HepG2 (cell line): ENCODE data around the gene UBFD1. TPM values are rescaled to one million over a fixed set of nuclear protein-coding genes. Genes with fewer than 3 reads are reported as not detected.

Experiments
- ARNTL ChIP-seq: sonication (generic); formaldehyde crosslinking; IDR thresholded peaks from 2 replicates; pipeline ENCODE4 v1.4.0; 2020; ENCODE audit warnings: mild to moderate bottlenecking, missing genetic modification reagents
- FOXO1 ChIP-seq: sonication (generic); formaldehyde crosslinking; IDR thresholded peaks from 2 replicates; pipeline ENCODE4 v1.4.0; 2020; ENCODE audit warnings: missing genetic modification reagents
- GATAD1 ChIP-seq: IDR thresholded peaks from 2 replicates; pipeline ENCODE4 v1.6.1; 2016; ENCODE audit warnings: missing genetic modification reagents, missing compliant biosample characterization
- HDAC2 ChIP-seq: sonication (generic); formaldehyde crosslinking; IDR thresholded peaks from 2 replicates; pipeline ENCODE4 v1.4.0; 2020; ENCODE audit warnings: missing genetic modification reagents
- HIVEP1 ChIP-seq: sonication (generic); formaldehyde crosslinking; IDR thresholded peaks from 2 replicates; pipeline ENCODE4 v1.4.0; 2020; ENCODE audit warnings: mild to moderate bottlenecking, missing genetic modification reagents
- HOXA5 ChIP-seq: sonication (generic); formaldehyde crosslinking; IDR thresholded peaks from 2 replicates; pipeline ENCODE4 v1.4.0; 2020; ENCODE audit warnings: missing genetic modification reagents
- HOXD1 ChIP-seq: sonication (generic); formaldehyde crosslinking; IDR thresholded peaks from 2 replicates; pipeline ENCODE4 v1.5.0; 2020; ENCODE audit warnings: missing genetic modification reagents
- ISX ChIP-seq: sonication (generic); formaldehyde crosslinking; conservative IDR thresholded peaks from 2 replicates; pipeline ENCODE4 v1.5.0; 2020; ENCODE audit warnings: missing genetic modification reagents
- JUN ChIP-seq: sonication (generic); formaldehyde crosslinking; IDR thresholded peaks from 2 replicates; pipeline ENCODE4 v1.4.0; 2020; ENCODE audit warnings: mild to moderate bottlenecking, missing genetic modification reagents
- KLF15 ChIP-seq: sonication (generic); formaldehyde crosslinking; IDR thresholded peaks from 2 replicates; pipeline ENCODE4 v1.8.1; 2023; ENCODE audit warnings: borderline replicate concordance, mild to moderate bottlenecking, inconsistent platforms, missing genetic modification reagents, mixed read lengths
- MAFK ChIP-seq, 2 experiments: IDR thresholded peaks in 1 of 2; conservative IDR thresholded peaks in 1 of 2; 2 replicates each; pipeline ENCODE4 v1.6.1; 2011; ENCODE audit warnings: improper control_type of control experiment in 2 of 2, low read length in 2 of 2
- PHF5A ChIP-seq: IDR thresholded peaks from one replicate; pipeline ENCODE4 v1.6.1; 2018; ENCODE audit warnings: low read depth, missing genetic modification reagents; ENCODE audit not compliant: unreplicated experiment
- REL ChIP-seq: sonication (generic); formaldehyde crosslinking; conservative IDR thresholded peaks from 2 replicates; pipeline ENCODE4 v1.8.0; 2022; ENCODE audit warnings: mild to moderate bottlenecking, missing genetic modification reagents, moderate library complexity
- SMAD1 ChIP-seq: sonication (generic); formaldehyde crosslinking; IDR thresholded peaks from 2 replicates; pipeline ENCODE4 v1.4.0; 2020; ENCODE audit warnings: missing genetic modification reagents, low read depth, mild to moderate bottlenecking, borderline replicate concordance
- TBL1XR1 ChIP-seq: fragments of 150-350 bp; IDR thresholded peaks from 2 replicates; pipeline ENCODE4 v1.6.1; 2014; ENCODE audit warnings: borderline replicate concordance, low read length; ENCODE audit not compliant: partially characterized antibody
- U2AF2 ChIP-seq: fragments of 200-400 bp; formaldehyde crosslinking; IDR thresholded peaks from 2 replicates; pipeline ENCODE4 v1.6.1; 2017; ENCODE audit warnings: low read depth, mild to moderate bottlenecking, low read length
- WIZ ChIP-seq: sonication (generic); formaldehyde crosslinking; IDR thresholded peaks from 2 replicates; pipeline ENCODE4 v1.5.1; 2020; ENCODE audit warnings: mild to moderate bottlenecking, missing genetic modification reagents
- YEATS2 ChIP-seq: sonication (generic); formaldehyde crosslinking; IDR thresholded peaks from 2 replicates; pipeline ENCODE4 v1.4.0; 2020; ENCODE audit warnings: missing genetic modification reagents, borderline replicate concordance
- ZBTB38 ChIP-seq: sonication (generic); formaldehyde crosslinking; IDR thresholded peaks from 2 replicates; pipeline ENCODE4 v1.5.1; 2020; ENCODE audit warnings: mild to moderate bottlenecking, missing genetic modification reagents
- ZFP37 ChIP-seq: sonication (generic); formaldehyde crosslinking; IDR thresholded peaks from 2 replicates; pipeline ENCODE4 v1.4.0; 2020; ENCODE audit warnings: missing genetic modification reagents, borderline replicate concordance
- ZNF280D ChIP-seq: sonication (generic); formaldehyde crosslinking; IDR thresholded peaks from 2 replicates; pipeline ENCODE4 v1.5.1; 2020; ENCODE audit warnings: mild to moderate bottlenecking, missing genetic modification reagents
- ZNF432 ChIP-seq: sonication (generic); formaldehyde crosslinking; IDR thresholded peaks from 2 replicates; pipeline ENCODE4 v1.5.0; 2020; ENCODE audit warnings: missing genetic modification reagents, mild to moderate bottlenecking, borderline replicate concordance
- ZSCAN21 ChIP-seq: sonication (generic); formaldehyde crosslinking; IDR thresholded peaks from 2 replicates; pipeline ENCODE4 v1.8.0; 2022; ENCODE audit warnings: mild to moderate bottlenecking, missing genetic modification reagents, moderate library complexity, borderline replicate concordance
- polyA plus RNA-seq, 8 experiments: library from polyadenylated mRNA; depleted of rRNA in 3 of 8; stranded (reverse) in 7 of 8; unstranded in 1 of 8; fragments of >200 nt; fragmentation: Illumina TruSeq in 4 of 8; extraction: Trizol in 4 of 8; gene quantifications; 2 replicates each; pipeline versions ENCODE4 v1.2.1 to v1.2.3, GENCODE V29; 2011 to 2016; ENCODE audit warnings: low read depth in 4 of 8, missing spikeins in 1 of 8, mixed read lengths in 1 of 8; ENCODE audit not compliant: insufficient read depth in 1 of 8
- total RNA-seq, 5 experiments: library from RNA; depleted of rRNA; stranded (reverse); fragments of >200 nt; fragmentation: Illumina TruSeq; extraction: Trizol; gene quantifications; 2 replicates each; pipeline ENCODE4 v1.2.3, GENCODE V29; 2016; ENCODE audit warnings: low read depth in 1 of 5
- TF ChIP-seq, protein P1 (sequence below): sonication (generic); formaldehyde crosslinking; IDR thresholded peaks from 2 replicates; pipeline ENCODE4 v1.4.0; 2020; ENCODE audit warnings: missing genetic modification reagents
- TF ChIP-seq, protein P2 (sequence below): sonication (generic); formaldehyde crosslinking; IDR thresholded peaks from 2 replicates; pipeline ENCODE4 v1.5.0; 2020; ENCODE audit warnings: missing genetic modification reagents

UBFD1 gene
- total and polyA plus RNA-seq, 2 of the 13 experiments (the other 11 are each of a cell fraction or from before 2014, with no cell fraction given) = 100 to 111 TPM

DNA sequence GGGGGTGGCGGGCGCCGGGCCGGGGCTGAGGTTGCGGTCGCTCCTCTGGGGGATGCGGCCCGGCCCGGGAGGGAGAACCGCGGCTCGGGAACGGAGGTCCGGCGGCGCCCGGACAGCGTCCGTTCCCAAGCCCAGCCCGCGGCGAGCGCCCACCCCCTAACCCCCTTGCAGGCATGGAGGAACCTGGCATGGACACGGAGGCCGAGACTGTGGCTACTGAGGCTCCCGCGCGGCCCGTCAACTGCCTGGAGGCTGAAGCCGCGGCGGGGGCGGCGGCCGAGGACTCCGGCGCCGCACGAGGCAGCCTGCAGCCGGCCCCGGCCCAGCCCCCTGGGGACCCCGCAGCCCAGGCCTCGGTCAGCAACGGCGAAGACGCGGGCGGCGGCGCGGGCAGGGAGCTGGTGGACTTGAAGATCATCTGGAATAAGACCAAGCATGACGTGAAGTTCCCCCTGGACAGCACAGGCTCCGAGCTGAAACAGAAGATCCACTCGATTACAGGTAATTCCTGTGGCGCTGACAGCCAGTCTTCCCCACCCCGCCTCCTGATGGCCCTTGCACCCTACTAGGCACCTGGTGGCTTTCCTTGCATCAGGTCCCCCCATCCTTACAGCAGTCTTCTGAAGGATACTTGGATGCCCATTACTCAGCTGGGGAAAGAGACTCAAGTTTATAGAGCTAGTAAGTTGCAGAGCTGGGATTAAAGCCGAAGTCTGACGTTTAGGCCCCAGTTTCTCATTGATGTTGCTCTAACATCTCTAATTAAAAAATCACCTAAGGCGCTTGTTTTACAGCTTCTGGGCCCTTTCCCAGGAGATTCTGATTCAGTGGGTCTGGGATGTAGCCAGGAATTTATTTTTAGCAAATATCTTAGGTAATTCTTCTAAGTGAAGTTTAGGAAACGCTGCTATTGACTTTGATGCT is 514 bp downstream of the UBFD1 start (continued):
- TF ChIP-seq ZBTB38 (peak; percentile 23; the same call in 1 of the 2 replicates), YEATS2 (CRISPR knock-in tag) (no peak), HDAC2 (CRISPR knock-in tag) (no peak), PHF5A (CRISPR knock-in tag) (no peak), REL (CRISPR knock-in tag) (no peak), SMAD1 (CRISPR knock-in tag) (peak; percentile 3; the same call in 1 of the 2 replicates), MAFK (conservative IDR thresholded peaks at IDR 0.05 in 1 of 2, IDR thresholded peaks at IDR 0.05 in 1 of 2; ENCODE audit: low read length in 2 of 2) (no peak), HOXA5 (CRISPR knock-in tag) (peak; percentile 50; the same call in 1 of the 2 replicates), HOXD1 (no peak), JUN (CRISPR knock-in tag) (no peak), ZNF432 (CRISPR knock-in tag) (no peak), ZNF280D (CRISPR knock-in tag) (no peak), ARNTL (CRISPR knock-in tag) (no peak), U2AF2 (no peak), ZFP37 (CRISPR knock-in tag) (no peak), ZSCAN21 (CRISPR knock-in tag) (0 out of 2 replicates have a peak, but pooled peaks have one; percentile 20), WIZ (CRISPR knock-in tag) (no peak), TBL1XR1 (no peak), HIVEP1 (no peak), KLF15 (CRISPR knock-in tag) (no peak), FOXO1 (CRISPR knock-in tag) (no peak; the same call in 1 of the 2 replicates), ISX (0 out of 2 replicates have a peak, but pooled peaks have one; percentile 35), GATAD1 (no peak)
- TF ChIP-seq, protein P1, sequence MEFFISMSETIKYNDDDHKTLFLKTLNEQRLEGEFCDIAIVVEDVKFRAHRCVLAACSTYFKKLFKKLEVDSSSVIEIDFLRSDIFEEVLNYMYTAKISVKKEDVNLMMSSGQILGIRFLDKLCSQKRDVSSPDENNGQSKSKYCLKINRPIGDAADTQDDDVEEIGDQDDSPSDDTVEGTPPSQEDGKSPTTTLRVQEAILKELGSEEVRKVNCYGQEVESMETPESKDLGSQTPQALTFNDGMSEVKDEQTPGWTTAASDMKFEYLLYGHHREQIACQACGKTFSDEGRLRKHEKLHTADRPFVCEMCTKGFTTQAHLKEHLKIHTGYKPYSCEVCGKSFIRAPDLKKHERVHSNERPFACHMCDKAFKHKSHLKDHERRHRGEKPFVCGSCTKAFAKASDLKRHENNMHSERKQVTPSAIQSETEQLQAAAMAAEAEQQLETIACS (CRISPR knock-in tag) = 0 out of 2 replicates have a peak, but pooled peaks have one; percentile 3
- TF ChIP-seq, protein P2, sequence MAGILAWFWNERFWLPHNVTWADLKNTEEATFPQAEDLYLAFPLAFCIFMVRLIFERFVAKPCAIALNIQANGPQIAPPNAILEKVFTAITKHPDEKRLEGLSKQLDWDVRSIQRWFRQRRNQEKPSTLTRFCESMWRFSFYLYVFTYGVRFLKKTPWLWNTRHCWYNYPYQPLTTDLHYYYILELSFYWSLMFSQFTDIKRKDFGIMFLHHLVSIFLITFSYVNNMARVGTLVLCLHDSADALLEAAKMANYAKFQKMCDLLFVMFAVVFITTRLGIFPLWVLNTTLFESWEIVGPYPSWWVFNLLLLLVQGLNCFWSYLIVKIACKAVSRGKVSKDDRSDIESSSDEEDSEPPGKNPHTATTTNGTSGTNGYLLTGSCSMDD (CRISPR knock-in tag) = no peak
